ENCODE data around the gene CLCN7. TPM values are rescaled to one million over a fixed set of nuclear protein-coding genes. Genes with fewer than 3 reads are reported as not detected.
A peak's percentile ranks its signal among the peaks of the same experiment; 100 is the strongest.

CLCN7 gene, protein sequence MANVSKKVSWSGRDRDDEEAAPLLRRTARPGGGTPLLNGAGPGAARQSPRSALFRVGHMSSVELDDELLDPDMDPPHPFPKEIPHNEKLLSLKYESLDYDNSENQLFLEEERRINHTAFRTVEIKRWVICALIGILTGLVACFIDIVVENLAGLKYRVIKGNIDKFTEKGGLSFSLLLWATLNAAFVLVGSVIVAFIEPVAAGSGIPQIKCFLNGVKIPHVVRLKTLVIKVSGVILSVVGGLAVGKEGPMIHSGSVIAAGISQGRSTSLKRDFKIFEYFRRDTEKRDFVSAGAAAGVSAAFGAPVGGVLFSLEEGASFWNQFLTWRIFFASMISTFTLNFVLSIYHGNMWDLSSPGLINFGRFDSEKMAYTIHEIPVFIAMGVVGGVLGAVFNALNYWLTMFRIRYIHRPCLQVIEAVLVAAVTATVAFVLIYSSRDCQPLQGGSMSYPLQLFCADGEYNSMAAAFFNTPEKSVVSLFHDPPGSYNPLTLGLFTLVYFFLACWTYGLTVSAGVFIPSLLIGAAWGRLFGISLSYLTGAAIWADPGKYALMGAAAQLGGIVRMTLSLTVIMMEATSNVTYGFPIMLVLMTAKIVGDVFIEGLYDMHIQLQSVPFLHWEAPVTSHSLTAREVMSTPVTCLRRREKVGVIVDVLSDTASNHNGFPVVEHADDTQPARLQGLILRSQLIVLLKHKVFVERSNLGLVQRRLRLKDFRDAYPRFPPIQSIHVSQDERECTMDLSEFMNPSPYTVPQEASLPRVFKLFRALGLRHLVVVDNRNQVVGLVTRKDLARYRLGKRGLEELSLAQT
- polyA plus RNA-seq (ENCODE audit: insufficient read length): 33.0 TPM

DNA sequence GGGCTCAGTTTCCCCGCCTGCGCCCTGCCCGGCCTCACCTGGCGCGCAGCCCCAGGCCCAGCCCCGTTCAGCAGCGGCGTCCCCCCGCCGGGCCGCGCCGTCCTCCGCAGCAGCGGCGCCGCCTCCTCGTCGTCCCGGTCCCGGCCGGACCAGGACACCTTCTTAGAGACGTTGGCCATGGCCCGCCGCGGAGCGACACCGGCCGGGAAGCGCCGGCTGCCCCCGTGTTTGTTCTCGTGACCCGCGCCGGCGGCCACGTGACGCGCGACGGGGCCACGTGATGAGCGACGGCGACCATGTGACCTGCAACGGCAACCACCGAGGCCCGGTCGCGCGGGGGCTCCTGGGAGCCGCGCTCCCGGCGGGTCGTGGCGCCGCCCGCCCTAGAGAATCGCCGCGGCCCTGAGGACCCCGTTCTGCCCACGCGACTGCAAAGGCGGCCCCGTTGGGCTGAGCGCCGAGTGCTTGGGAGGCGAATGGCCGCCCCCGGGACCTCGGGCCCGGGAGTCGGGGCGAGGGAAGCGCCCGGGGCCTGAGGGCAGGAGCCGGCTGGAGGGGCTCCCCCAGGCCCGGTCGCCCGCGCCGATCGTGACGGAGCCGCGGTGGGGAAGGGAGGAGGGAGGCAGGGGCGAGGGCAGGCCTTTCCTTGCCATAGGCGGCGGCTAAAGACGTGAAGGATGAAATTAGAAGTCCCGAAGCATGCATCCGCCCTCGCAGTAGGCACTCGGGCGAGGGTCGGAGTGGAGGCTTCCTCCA is at the start of gene CLCN7:
CLCN7 (minus strand) TSS at position 233 of the 756 bp plus-strand sequence; CDS start at position 179, 54 bp downstream.
- DNase-seq (ENCODE audit: low read depth): peak; percentile 44

DNA sequence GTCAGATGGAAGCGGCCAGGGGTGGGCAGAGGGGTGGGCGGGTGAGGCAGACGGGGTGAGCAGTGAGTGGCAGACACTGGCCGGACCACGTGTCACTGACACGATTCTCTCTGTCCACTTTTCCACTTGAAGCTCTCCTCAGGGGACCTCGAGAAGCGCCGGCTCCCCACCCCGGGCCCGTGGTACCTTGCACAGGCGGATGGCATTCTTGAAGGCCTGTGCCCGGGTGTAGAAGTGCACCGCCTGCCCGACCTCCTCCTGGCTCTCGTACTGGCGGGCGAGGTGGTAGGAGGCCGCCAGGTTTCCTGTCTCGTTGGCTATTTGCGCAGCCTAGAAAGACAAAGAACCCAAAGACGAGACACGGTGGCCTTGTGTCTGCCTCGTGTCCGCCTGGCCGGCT is 49.5 kb upstream of the CLCN7 start:
- DNase-seq (ENCODE audit: low read depth): no peak

DNA sequence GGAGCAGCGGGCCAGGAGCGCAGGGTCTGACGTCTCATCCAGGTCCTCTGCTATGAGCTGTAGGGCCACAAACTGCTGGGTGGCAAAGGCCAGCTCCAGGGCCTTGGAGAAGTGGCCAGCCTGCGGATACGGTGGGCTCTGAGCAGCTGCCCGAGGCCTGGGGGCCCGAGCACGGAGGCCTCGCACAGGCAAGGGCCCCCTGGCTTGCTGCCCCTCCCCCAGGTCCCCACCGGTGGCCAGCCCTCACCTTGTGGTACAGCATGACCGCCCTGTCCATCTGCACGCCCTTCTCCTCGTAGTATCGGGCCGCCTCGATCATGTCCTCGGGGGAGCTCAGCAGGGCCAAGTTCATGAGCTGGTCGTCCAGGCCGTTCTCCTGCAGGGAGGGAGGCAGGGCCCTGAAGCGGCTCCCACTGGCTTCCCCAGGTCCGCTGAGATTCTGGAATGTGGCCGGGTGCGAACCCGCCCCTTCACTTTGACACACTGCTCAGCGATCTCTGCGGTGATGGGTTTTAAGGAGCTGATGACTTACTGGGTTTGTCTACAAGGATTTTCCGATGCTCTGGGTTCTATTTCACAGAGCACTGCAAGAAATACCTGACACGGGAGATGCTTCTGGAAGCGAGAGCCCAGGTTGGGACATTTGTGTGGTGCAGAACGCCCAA is 48.9 kb upstream of the CLCN7 start:
- DNase-seq (ENCODE audit: low read depth): no peak

DNA sequence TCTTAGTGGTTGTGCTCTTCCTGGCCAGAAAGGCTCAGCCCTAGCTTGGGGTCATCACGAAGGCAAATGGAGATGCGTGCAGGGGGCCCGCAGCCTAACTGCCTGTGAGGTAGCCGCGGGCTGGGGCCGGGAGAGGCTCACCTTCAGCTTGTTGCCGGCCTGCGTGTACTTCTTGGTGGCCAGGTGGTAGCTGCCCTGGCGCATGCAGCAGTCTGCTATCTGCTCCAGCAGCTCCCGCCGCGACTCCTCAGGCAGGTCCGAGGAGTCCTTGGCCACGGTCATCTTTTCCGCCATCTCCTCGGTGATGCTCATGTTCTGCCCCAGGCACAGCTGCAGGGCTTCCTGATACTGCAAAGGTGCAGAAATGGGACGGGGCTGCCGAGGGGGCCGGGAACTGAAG is 45.6 kb upstream of the CLCN7 start:
- no peak for DNase-seq (ENCODE audit: low read depth)

DNA sequence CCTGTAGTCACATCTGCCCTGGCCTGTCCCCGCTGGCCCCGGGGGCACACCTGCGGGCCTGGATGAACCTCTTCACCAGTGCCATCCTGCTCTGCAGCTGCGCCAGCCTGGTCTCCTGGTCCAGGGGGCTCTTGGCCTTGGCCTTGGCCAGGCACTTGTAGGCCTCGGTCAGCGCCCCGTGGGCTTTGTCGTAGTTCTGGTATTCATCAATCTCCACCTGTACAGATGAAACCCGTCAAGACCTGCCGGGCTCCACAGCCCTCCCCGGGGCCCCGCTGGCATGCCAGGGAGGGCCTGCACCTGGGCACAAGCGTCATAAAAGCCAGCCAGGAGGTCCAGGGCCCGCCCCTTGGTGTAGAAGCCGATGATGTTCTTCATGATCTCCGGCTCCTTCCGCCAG is 45.0 kb upstream of the CLCN7 start:
- DNase-seq (ENCODE audit: low read depth): no peak

DNA sequence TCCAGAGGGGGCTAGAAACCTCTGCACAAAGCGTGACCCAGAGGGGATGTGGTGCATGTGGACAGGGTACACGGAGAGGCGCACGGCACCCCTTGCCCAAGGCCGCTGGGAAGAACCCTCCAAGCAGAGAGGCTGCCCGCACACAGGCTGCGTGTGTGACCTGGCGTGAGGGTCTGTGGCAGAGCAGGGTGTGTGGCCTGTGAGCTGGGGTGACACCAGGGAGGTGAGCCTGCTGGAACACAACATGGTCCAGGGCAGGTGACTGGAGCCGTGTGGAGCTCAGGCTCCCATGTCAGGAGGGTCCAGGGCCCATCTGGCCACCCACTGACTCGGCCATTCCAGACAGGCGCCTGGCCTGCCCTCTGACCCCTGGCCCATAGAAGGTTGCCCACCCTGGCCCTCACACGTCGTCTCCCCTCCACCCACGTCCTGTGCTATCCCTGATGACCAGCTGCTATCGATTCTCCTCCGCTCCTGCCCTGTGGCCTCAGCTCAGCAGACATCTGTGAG is 43.9 kb upstream of the CLCN7 start:
- no peak for DNase-seq (ENCODE audit: low read depth)

DNA sequence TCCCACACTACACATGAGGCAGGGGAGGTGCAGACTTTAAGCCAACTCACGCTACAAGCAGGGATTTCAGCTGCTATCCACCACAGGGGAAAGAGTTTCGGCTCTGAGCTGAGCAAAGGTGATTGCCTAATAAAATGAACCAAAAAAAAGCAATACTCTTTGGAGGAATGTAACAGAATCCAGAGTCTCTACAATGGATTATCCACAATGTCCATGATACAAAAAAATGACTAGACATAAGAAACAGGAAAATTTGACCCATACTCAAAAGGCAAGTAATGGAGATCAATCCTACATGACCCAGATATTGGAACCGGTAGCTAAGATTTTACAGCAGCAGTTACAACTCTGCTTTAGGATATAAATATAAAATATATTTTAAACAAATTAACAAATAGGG is 39.7 kb upstream of the CLCN7 start:
- no peak for DNase-seq (ENCODE audit: low read depth)

DNA sequence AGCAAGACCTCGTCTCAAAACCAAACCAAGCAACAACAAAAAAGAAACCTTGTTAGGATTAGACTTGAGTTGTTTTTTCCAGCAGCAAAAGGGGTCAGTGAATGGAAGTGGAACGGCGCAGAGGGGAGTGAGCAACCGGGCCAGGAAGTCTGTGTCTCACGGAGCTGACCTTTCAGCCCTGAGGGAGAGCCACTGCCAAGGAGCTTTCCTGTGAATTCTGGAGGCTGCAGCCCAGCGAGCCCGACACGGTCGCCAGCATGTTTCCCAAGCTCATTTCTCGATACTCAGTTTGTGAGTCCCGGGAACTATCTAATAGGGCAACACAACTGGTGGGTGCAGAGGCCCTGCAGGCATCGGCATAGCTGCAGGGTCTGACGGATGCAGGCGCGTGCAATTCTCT is 37.9 kb upstream of the CLCN7 start:
- DNase-seq (ENCODE audit: low read depth): no peak

DNA sequence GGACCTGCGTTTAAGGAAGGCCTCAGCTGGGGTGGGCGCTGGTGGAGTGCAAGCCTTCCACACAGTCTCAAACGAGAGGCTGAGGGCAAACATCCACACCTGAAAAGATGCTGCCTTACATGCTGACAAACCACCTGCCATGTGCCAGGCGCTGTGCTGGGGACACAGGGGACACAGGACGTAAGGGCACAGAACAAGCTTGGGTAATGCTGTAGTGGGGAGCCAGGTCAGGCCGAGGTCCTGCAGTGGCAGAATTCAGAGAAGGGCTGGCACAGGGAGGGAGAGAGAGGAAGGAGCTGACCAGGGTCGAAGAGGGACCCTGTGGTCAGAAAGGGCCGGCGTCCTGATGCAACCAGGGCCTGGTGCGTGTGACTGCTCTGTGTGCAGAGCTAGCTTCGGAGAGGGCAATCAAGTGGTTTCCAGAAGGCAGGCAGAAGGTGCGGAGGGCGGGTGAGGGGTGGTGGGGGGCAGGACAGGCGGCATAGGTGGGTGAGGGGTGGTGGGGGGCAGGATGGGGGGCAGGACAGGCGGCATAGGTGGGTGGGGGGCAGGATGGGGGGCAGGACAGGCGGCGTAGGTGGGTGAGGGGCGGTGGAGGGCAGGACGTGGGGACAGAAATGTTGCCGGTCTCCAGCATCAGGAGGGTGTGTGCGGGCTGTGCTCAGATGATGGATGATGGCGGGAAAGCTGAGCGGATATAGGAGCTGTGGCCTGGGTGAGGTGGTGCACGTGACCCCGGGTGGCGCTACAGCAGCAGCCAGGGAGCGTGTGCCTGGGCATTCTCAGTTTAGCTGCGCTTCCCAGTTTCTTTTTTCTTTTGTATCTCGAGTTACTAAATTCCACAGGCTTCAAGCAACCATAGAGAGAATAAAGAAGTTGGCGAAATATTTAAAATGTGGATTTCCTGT is 37.1 kb upstream of the CLCN7 start:
- no peak for DNase-seq (ENCODE audit: low read depth)

DNA sequence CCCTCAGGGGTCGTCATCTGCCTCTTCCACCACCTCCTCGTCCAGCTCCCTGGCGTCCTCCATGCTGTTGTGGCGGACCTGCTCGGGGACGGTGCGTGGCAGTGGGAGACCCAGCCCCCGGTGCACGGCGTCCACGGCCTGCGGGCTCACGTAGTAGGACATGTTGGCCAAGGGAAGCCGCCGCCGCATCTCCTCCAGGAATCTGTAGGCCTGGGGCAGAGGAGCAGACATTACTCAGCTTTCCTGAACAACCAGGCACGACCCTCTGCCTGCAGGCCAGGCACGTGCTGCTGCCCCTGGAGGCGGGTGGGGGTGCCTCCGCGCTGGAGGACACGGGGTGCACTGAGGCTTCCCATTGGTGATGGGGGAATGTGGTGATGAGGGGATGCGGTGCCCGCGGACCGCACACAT is 36.1 kb upstream of the CLCN7 start:
- no peak for DNase-seq (ENCODE audit: low read depth)

DNA sequence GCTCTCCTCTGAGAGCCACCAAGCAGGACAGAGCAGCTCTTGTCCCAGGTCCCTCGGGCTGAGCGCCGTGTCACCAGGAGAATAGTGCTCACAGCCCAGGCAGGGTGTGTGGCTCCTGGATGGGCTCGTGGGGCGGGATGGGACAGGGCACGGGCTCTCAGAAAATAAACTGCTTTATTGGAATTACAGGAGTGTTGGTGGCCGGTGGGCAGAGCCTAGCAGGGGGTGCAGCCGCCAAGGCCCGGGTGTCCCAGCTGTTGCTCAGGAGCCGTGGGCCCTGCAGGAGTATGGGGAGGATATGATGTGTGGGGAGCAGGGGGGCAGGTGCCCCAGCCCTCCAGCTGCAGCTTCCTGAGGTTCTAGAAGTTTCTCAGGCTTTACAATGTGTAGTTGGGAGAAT is 35.4 kb upstream of the CLCN7 start:
- no peak for DNase-seq (ENCODE audit: low read depth)

DNA sequence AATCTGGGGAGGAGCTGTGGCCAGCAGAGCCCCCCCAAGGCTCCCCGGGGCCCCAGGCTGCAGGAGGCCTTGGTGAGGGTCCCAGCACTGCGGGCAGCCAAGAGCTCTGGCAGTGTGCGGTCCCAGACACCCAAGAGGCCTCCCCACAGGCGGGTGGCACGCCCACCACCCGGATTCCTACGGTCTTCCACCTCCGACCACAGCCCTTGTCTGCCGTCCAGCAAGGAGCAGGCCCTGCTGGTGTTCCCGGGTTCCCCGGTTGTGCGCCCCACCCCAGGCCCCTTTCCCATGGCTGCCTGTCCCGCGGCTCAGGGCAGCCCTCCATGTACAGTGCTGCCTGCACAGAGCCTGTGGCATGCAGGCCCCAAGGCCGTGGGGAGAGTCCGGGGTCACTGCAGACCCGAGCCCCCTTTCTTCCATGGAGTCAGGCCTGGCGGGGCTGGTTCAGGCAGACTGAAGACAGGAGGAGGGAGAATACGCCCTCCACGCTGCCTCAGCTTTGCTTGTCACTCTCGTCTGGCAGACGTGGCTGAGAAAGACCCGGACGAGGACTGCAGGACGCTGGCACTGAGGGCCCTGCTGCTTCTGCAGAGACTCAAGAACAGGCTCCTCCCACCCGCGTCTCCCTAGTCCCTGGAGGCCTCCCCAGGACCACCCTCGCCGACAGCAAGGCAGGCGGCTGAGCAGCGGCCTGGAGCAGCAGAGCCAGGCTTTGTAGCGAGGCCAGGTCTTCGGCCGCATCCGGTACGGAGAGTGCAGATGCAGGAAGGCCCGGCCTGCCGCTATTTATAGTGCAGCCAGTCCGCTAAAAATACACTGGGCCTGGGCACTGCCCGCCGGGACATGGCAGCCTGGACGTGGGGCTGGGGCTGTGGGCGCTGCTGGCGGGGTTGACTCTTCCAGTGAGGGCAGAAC is 34.7 kb upstream of the CLCN7 start:
- no peak for DNase-seq (ENCODE audit: low read depth)

DNA sequence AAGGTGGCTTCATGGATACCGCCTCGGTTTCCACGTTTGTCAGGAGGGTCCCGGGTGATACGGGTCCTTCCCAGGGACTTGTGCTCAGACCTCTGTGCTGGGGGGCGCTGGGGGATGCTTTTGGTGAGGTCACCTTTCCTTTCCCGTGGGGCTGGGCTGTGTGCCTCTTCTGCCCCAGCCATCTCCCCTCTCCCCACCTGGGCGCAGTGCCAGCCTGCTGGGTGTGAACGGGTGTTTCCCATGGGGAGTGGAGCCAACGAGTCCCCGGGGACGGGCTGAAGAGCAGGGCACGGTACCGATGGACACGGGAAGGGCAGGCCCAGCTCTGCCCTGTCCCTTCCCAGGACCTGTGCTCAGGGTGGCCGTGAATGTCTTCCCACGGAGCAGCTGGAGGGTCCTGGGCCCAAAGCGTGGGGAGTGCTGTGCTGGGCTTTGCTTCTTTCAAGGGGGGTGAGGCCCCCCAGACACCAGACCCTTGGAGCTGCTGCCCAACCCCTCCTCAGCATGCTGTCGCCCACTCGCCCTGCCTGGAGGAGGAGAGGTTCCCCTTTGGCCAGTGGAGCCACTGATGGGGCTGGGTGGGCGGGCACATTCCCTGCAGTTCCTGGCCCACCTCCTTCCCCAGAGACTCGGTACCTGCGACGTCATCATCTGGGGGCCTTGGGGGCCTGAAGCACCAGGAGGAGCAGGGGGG is 33.8 kb upstream of the CLCN7 start:
- no peak for DNase-seq (ENCODE audit: low read depth)

DNA sequence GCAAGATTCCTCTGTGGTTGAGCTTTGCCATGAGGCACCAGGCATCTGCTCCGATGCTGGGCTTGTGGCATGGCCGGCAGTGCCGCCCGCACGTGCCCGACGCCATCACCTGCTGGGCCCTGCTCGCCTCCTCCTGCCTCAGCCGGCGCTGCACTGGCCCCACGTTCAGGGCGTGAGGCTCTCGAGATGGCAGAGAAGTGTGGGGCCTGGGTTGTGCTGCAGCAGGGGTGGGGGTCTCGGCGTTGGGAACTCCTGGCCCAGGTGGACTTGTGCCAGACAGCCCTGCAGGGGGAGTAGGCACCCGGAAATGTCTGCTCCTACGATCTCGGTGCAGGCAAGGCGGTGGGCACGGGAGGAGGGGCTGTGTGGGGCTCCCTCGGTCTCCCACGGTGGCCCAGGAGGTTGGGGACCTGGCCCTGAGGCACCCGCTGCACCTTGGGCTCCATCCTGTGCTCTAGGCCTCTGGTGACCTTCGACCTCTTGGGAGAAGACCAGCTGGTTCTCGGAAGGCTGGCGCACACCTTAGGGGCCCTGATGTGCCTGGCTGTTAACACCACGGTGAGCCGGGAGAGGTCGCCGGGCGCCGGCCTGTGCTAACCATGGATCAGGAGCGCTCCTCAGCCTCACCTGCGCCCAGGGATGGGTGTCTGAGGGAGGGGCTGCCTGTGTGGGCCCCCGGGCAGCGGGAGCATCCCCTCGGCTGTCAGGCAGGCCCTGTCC is 31.8 kb upstream of the CLCN7 start:
- DNase-seq (ENCODE audit: low read depth): no peak

DNA sequence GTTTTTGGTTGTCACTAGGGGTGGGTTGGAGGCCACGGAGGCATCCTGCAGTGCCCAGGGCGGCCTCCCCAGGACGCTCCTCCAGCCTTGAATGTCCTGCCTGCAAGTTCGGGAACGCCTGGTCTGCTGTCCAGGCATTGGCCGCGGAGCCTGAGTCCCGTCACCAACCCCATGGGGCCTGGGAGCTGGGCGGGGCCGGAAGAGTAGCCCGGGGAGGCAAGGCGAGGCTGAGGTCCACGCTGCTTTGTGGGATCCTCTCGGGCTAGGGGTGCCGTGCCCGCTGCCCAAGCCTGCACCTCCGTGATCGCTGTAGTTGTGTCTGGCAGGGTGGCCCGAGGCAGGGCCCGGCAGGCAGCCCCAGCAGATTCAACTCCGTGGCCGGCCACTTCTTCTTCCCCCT is 31.1 kb upstream of the CLCN7 start:
- DNase-seq (ENCODE audit: low read depth): no peak

DNA sequence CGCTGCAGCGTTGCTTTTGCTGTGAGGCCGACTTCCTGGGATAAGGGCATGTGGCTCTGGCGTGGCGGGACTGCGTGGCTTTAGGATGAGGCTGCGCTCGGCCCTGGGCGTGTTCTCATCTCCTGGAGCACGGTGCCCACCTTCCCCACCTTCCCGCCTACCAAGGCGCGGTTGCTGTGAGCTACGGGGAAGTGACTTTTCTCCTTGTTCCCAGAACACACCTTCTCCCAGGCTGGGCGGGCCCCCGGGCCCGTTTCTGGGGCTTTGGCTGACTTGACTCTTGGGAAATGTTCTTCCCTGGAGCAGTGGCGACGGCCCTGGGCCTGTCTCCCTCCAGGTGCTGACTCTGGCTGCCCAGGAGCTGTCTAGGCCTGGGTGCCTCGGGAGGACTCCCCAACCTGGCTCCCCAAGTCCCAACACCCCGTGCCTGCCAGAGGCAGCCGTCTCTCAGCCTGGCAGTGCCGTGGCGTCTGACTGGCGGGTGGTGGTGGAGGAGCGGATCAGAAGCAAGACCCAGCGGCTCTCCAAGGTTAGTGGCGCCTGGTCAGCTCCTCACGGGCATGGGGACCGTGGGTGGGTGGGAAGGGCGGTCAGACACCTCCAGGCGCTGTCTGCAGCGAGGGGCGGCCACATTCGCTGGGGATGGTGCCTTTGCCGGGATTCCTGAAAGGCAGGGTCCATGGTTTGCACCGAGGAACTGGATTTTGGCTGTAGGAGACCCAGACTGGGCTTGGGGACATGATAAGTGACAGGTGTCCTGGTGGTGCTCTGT is 30.4 kb upstream of the CLCN7 start:
- DNase-seq (ENCODE audit: low read depth): no peak

Measured in forelimb muscle (tissue), 1 donor.